Measurements from ENCODE around the gene RASD2.
A peak's percentile ranks its signal among the peaks of the same experiment; 100 is the strongest.
"Not testable (repeated sequence)": the region's sequence is repeated elsewhere in the genome, so short reads cannot be mapped to it uniquely, and the experiment has no call there.

RASD2 gene, protein sequence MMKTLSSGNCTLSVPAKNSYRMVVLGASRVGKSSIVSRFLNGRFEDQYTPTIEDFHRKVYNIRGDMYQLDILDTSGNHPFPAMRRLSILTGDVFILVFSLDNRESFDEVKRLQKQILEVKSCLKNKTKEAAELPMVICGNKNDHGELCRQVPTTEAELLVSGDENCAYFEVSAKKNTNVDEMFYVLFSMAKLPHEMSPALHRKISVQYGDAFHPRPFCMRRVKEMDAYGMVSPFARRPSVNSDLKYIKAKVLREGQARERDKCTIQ

DNA sequence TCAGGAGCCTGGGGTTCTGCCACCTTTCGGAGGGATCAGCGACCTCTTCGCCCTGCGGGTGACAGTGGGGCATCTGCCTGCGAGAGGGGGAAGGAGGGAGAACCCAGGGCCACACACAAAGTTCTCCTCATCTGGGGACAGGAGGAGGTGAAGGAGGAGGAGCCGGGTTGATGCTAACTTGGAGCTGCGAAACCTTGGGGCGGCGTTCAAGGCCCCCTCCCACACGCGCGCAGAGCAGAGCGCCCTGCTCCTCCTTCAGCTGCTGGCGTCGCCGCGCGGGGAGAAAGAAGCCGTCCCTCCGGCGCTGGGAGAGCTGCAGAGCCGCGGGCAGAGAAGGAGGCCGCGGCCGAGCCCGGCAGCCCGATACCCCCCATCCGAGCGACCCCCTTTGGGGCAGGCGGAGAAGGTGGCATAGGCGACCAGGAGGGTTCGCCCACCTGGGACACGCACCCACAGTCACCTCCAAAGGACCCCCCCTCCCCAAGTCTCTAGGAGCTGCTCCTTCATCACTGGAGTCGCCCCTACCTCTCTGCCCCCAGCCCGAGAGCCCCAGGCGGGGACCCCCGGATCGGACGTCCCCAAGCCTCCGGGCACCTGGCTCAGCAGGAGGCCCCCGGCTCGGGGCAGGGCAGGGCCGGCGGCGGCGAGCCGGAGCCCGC, at the start of gene RASD2:
TSS of gene RASD2 (plus strand) at position 237 of the 659 bp plus-strand sequence. CDS start 5,979 bp downstream, outside the sequence.
- DNase-seq: peak; percentile 33

DNA sequence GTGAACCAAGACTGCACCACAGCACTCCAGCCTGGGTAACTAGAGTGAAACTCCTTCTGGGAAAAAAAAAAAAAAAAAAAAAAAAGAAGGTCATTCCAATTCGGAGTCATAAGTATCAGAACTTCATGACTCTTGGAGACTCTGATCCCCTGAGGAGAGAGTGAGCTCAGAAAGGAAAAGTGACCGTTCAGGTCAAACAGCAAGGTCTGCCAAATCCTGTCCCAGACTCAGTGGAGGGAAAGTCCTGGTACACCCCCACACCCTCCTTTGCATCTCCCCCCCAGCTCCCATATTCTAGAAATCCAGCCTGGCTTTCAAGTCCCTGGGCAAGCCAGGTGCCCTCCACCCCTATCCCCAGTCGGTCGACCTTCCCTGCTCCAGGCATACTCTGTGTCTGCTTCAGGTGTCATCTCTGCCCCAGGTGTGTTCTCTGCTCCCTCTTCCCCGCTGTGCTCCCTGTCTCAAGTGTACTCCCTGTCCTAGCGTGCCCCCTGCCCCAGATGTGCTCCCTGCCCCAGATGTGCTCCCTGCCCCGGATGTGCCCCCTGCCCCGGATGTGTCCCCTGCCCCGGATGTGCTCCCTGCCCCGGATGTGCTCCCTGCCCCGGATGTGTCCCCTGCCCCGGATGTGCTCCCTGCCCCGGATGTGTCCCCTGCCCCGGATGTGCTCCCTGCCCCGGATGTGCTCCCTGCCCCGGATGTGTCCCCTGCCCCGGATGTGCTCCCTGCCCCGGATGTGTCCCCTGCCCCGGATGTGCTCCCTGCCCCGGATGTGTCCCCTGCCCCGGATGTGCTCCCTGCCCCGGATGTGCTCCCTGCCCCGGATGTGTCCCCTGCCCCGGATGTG, 49.3 kb upstream of the RASD2 start:
- DNase-seq: not testable (repeated sequence)

DNA sequence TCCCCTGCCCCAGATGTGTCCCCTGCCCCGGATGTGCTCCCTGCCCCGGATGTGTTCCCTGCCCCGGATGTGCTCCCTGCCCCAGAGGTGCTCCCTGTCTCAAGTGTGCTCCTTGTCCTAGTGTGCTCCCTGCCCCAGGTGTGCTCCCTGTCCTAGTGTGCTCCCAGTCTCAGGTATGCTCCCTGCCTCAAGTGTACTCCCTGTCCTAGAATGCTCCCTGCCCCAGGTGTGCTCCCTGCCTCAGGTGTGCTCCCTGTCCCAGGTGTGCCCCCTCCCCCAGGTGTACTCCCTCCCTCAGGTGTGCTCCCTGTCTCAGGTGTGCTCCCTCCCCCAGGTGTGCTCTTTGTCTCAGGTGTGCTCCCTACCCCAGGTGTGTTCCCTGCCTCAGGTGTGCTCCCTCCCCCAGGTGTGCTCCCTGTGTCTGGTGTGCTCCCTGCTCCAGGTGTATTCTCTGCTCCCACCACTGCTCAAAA, 48.7 kb upstream of the RASD2 start:
- no peak for DNase-seq

DNA sequence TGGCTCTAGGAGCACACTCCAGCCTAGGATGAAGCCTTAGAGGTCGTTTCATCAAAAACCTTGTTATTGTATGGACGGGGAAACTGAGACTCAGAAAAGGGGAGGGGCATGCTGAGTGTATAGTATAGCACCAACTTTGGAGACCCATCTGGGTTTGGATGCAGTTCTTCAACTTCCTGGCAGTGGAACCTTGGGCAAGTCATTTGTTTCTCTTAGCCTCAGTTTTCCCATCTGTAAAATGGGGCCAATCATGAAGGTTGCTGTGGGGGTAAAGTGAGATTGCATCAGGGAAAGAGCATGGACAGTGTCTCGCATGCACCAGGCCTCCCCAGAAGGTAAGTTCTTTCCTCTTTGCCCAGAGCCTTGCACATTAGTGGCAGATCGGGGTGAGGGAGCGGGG, 47.6 kb upstream of the RASD2 start:
- DNase-seq: no peak

DNA sequence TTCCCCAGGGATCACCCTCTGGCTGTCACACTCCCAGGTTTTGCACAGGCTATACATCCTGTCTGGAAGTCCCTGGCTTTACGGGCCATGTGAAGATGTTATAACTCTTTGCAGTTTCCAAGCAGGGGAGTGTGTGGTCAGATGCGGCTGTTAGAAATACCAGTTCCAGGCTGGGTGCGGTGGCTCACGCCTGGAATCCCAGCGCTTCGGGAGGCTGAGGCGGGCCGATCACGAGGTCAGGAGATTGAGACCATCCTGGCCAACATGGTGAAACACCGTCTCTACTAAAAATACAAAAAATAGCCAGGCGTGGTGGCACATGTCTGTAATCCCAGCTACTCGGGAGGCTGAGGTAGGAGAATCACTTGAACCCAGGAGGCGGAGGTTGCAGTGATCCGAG, 44.9 kb upstream of the RASD2 start:
- DNase-seq: not testable (repeated sequence)

DNA sequence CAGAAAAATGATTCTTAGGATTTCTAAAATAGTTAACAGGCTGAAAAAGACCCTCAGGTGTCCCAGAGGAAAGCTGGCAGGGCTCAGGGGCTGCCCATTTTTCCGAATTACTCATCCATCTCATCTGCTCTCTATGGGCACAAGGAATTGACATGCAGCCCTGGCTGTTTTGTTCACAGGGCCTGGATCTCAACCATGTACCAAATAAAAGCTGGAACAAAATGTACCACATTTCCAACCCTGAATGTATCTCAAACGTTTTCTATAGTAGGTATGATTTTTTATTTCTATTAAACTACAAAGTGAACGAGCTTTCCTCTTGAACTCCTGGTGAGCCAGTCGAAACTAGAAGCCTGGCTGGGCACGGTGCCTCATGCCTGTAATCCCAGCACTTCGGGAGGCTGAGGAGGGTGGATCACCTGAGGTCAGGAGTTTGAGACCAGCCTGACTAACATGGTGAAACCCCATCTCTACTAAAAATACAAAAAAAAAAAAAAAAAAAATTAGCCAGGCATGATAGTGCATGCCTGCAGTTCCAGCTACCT, 43.8 kb upstream of the RASD2 start:
- DNase-seq: no peak

DNA sequence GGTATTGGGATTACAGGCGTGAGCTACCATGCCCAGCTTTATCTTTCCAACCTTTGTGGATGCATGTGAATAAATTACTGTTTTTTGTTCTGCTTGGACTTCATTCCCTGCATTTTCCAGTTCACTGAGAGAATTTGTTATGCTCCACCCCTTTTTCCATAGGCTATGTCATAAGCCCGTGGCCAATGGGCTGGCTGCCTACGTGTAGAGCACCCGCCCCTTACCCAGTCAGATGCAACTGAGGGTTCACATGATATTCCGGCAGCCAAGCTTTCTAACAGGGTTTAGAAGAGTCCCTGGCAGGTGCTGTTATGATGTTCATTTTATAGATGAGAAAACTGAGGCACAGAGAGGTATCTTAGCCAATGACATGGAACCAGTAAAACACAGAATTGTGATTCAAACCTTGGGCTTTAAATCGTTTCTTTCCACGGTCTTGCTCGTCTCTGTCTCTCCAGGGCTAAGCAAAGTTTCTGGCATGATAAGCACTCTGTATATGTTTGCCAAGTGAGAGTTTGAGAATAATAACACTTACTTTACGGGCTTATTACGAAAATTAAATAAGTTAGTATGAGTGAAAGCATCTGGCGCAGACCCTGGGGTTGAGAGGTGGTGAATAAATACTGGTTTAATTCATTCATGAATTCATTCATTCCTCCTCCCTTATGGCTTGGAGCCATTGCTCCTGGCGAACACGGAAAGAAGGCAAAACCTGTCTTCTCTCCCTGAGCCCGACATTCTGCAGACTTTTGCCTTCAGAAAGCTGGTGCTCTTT, 42.4 kb upstream of the RASD2 start:
- DNase-seq: no peak

DNA sequence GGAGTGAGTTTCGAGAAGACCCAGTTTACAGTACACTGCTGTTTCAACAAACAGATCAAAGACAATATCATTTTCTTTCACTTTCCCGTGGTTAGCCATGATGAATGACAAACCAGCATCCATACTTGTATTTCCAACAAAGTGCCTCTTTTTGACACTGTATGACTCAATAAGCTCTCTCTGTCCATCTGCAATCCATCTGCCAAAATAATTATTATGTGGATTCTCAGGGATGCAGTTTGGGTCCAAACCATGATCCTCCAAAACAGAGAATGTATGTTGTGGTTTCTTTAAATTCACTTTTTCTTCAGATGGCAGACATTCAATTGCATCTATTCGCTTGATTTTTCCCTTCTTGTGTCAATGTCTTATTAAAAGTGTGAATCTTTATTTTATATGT, 37.8 kb upstream of the RASD2 start:
- DNase-seq: no peak

DNA sequence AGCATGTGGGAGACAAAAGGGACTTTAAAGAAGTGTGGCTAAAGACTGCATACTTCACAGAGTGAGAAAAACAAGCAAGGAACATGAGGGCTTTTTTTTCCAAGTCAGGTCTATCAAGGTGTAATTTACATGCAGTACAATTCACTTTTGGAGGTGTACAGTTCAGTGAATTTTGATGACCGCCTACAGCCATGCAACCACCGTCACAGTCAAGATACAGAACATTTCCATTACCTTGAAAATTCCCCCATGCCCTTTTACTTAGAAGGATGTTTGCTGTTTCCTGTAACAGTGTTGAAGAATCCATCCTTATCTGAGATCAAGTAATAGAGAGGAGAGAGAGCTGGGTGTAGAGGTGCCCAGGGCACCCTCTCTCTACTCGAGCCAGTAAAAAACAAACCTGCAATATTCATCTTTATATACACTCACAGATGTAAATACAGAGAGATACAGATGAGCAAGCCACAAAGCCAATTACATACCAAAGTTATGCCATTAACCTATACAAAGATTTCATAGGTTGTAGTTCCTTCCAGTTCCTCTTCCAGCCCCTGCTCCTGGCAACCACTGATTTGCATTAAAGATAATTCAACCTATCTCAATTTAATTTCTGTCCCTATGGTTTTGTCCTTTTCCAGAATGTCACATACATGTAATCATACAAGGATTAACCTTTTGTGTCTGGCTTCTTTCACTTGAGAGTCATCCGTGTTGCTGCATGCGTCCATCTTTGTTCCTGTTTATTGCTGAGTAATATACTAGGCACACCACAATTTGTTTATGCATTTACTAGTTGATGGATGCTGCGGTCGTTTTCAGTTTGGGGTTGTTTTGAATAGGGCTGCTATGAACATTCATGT, 35.0 kb upstream of the RASD2 start:
- DNase-seq: no peak

DNA sequence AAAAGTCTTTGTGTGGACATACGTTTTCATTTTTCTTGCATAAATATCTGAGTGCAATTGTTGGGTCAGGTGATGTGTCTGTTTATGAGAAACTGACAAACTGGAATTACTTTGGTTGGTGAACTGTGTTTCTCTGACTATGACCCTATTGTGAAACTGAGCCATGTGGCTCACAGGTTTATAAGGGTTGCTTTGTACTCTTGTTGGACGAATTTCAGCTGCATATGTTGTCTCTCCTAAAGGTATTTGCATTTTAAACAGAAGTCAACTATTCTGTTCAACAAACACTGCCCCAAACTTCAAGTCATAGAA, 34.4 kb upstream of the RASD2 start:
- DNase-seq: no peak

DNA sequence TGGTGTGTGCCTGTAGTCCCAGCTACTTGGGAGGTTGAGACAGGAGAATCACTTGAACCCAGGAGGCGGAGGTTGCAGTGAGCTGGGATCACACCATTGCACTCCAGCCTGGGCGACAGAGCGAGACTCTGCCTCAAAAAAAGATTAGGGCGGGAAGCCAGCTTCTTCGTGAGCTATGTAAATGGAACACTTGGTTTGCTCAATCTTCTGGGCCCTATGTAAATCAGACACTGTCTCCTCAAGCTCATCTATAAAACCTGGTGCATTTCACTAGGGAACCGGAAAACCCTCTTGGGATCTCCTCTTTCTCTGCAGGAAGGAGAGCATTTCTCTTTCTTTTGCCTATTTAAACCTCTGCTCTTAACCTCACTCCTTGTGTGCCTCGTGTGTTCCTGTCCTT, 32.8 kb upstream of the RASD2 start:
- not testable (repeated sequence) for DNase-seq

DNA sequence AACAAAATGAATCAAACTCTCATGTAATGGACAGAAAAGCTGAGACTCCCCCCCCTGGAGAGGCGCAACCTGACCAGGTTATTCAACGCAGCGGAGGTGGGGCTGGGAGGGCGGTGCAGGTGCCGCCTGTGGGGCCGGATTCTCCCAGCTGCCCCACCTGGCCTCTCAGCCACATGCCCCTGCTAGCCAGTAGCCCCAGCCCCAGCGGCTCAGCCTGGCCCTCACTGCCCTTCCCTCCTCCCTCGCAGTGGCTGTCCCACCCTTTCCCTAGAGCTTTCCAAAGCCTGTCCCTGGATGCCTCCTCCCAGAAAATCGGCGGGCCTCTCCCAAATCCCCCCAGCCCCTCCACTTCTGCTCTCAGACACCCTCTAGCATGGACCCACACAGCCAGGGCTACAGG, 31.2 kb upstream of the RASD2 start:
- no peak for DNase-seq

DNA sequence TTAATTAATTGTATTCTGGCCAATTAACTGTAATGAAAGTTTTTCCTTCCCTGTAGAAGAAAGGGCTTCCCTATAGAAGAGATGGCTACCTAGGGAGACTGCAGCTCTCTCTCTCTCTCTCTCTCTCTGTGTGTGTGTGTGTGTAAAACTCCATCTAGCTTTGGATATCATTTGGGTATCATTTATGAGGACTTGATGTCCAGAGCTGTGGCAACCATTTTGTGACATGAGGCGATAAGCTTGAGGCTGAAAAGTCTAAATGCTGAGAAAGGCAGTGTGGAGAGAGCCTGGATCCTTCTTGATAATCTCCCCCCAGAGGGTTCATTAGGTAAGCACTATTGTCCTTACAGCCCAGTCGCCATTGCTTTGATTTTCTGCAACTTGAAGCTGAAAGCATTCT, 30.7 kb upstream of the RASD2 start:
- DNase-seq: no peak

DNA sequence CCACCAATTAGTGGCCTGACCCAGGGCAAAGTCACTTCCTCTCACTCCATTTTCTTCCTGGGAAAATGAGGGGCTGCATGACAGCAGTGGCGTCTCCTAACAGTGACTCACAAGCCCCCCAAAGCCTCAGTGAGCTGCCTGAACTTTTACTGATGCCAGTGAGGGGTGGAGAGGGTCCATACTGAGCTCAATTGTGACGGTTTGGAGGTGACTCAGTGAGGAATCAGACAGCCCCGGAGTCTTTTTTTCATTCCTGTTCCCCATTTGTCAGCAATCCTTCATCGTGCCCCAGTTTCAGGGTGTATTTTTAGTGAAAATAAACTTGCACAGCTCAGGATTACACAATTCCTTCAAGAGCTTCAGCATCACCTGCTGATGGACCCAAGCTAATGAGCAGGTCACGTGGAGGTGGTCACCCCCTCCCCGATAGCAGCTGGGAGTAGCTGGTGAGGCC, 30.1 kb upstream of the RASD2 start:
- DNase-seq: no peak

DNA sequence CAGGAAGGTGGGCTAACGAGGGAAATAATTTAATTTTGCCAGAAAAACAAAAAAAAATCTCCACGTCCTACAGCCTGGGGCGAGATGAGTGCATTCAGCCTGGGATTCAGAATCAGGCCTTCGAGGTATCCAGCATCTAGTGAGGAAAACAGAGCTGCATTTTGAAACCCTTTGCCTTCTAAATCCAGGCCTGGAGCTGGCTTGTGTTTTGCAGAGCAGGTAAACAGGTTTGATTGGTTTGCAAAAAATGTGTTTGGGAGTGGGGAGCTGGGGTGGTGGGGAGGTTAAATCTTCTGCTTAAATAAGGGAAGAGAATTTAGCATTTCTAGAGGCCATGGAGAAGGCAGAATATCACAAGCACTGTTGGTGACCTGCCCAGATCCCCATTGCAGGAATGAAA, 29.7 kb upstream of the RASD2 start:
- no peak for DNase-seq

DNA sequence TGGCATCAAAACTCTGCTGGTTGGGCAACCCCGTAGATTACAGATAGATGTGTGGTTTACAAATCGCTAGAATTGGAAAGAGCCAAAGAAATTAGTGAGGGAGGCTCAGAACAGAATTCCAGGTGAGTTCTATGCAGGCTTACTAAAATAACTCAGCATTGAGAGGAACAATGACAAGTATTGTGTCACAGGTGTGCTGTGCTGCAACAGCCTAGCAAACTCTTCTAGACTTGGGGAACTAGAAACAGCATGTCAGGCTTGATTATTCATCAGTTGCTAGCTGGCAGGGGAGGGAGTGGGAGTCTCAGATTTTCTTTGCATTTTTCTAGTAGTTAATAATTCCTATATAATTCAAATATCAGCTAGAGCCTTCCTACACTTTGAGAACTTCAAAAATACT, 26.3 kb upstream of the RASD2 start:
- no peak for DNase-seq

DNA sequence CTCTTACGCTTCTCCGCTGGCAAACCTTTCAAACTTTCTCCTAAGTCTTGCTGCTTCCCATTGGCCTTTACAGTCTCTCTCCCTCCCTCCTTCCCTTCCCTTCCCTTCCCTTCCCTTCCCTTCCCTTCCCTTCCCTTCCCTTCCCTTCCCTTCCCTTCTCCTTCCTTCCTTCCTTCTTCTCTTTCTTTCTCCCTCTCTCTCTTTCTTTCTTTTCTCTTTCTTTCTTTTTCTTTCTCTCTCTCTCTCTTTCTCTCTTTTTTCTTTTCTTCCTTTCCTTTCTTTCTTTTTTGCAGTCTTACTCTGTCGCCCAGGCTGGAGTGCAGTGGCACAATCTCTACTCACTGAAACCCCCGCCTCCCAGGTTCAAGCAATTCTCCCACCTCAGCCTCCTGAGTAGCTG, 24.7 kb upstream of the RASD2 start:
- not testable (repeated sequence) for DNase-seq

DNA sequence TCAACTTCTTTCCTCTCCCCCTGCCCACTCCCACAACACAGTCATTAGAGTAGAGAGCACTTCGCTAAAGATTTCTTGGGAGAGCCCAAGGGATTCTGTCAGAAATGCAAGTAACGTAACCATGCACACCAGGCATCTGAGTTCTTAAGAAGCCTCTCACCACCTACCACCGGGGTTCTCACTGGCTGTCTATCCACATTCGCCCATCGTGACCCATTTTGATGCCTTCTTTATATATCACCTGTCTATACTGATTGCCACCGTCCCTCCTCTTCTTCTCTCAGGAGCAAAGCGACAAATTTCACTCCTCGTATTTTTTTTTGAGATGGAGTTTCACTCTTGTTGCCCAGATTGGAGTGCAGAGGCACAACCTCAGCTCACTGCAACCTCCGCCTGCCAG, 23.9 kb upstream of the RASD2 start:
- DNase-seq: no peak

DNA sequence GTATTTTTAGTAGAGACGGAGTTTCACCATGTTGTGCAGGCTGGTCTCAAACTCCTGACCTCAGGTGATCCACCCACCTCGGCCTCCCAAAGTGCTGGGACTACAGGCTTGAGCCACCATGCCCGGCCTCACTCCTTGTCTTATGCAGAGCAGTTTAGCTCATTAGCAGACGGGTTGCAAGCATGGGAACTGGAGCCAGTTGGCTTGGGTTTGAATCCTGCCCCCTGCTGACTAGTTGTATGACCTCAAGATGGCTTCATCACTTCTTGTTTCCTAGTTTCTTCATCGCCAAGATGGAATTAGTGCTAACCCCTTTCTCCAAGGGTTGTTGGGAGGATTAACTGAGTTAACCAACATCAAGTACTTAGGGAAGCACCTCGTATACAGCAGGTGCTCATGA, 23.4 kb upstream of the RASD2 start:
- DNase-seq: no peak

DNA sequence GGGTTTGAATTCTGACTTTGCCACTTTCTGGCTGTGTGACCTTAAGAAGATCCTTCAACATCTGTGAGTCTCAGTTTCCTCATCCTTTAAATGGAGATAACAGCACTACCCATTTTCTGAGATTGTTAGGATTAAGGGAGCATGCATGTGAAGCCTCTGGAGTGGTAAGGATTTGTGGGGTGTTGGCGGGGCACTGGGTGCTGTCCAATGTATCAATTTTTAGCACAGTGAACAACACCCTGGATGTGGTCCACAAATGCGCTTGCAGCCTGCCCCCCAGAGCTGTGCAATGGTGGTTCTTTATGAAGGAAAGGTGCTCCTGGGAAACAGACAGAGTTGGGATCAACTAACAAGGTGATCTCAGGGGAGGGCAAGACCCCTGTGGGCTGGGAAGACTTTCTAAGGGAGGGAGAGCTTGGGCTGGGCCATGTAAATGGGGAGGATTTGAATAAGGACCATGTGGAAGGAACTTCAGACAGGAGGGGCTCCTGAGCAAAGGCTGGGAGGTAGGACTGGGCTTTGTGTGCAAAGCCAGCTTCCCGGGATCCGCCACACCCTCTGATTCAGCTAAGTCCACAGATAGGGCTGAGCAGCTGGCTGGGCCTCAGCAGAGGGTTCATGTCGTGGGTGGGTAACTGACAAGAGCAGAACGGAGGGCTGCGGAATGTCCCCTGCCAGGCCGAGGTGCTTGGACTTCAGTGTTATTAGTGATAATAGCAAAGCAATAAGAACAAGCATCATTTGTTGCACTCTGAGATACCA, 22.7 kb upstream of the RASD2 start:
- DNase-seq: no peak

DNA sequence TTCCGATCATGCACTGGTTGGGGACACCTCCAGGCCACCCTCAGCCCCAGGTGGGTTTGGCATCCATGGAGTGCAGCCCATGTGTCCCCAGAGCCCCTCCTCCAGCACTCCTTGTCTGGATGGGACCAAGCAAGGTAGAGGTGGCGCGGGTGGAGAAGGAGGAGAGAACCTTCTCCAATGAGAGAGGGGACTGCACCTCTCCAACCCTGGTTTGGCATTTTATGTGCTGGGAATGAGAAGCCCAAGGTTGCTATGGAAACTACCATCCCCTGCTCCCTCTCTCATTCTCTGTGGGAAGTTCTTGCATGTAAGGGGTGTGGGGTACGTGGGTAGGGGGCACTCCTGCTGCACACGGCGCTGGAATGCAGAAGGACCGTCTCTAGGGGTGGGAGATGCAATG, 21.8 kb upstream of the RASD2 start:
- DNase-seq: no peak
